GM13976 (cell line): Measurements from ENCODE around the gene FXYD7.
"Not testable (repeated sequence)": the region's sequence is repeated elsewhere in the genome, so short reads cannot be mapped to it uniquely, and the experiment has no call there.

Experiments used
- DNase-seq: peaks from one replicate; pipeline ENCODE4 v3.0.0; 2012; ENCODE audit warnings: low spot score
- in situ Hi-C: fragments of 300-500 bp; cut with MboI; formaldehyde crosslinking; loops from one replicate; pipeline ENCODE4 v1.12.0; 2022; ENCODE audit warnings: low sequenced_read_pairs, mixed read lengths, inconsistent platforms; ENCODE audit not compliant: unreplicated experiment
- TF ChIP-seq, protein P1 (sequence below): IDR thresholded peaks from 2 replicates; pipeline ENCODE4 v1.5.1; 2012; ENCODE audit warnings: borderline replicate concordance, mild to moderate bottlenecking; ENCODE audit not compliant: insufficient read depth; ENCODE audit errors: extremely low read depth, missing control alignments, control extremely low read depth

FXYD7 gene

DNA sequence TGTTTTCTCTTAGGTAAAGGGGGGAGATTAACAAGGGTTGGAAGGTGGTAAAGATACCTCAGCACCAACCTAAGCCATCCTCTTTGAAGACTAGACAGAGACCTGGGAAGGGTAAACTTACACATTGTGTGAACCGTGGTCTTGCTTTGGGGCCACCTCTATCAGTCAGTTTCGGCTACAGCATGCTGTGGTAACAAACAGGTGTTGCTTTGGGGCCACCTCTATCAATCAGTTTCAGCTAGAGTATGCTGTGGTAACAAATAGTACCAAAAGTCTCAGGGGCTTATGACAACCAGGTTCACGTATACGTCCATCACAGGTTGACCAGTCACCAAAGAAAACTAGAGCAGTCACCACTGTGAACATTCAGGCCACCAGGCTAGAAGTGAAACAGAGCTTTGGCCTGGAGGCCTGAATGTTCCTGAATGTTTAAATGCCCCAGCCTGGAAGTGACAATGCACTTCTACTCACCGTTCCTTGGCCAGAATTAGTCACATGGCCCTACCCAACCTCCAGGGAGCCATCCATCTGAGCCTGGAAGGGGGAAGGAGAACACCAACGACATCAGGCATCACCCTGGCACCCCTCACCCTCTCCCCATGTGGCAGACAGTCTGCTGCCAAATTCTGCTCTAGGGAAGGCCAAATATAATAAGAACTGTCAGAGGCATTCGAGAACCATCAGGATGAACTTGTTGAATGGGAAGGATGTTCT lies 3.8 kb downstream of the FXYD7 start:
- TF ChIP-seq, protein P1, sequence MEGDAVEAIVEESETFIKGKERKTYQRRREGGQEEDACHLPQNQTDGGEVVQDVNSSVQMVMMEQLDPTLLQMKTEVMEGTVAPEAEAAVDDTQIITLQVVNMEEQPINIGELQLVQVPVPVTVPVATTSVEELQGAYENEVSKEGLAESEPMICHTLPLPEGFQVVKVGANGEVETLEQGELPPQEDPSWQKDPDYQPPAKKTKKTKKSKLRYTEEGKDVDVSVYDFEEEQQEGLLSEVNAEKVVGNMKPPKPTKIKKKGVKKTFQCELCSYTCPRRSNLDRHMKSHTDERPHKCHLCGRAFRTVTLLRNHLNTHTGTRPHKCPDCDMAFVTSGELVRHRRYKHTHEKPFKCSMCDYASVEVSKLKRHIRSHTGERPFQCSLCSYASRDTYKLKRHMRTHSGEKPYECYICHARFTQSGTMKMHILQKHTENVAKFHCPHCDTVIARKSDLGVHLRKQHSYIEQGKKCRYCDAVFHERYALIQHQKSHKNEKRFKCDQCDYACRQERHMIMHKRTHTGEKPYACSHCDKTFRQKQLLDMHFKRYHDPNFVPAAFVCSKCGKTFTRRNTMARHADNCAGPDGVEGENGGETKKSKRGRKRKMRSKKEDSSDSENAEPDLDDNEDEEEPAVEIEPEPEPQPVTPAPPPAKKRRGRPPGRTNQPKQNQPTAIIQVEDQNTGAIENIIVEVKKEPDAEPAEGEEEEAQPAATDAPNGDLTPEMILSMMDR = no peak
- in situ Hi-C loops = no loop called here
- no peak for DNase-seq

- no peak for DNase-seq
- TF ChIP-seq, protein P1 = no peak
- in situ Hi-C loops = no loop called here
These were observed 6.4 kb downstream of the FXYD7 start for GRCh38 chr19:35149463-35149862.

DNA sequence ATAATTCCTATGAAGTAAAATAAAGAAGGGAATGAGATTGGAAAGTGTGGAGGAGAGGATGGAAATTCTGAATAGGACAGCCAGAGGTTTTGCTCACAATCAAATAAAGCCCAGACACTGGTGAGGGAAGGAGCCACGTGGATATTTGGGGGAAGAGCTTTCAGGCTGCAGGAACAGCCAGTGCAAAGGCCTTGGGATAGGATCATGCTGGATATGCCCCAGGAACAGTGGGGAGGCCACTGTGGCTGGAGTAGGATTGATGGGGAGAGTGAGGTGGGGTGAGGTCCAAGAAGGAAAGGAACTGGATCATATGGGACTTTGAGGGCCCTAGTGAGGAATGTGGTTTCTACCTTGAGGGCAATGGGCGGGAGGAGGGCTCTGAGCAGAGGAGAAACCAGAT lies 7.4 kb downstream of the FXYD7 start:
- no peak for DNase-seq
- TF ChIP-seq, protein P1 = no peak
- in situ Hi-C loops = no loop called here

GRCh38 chr19:35151273-35152065 lies 8.4 kb downstream of the FXYD7 start:
- in situ Hi-C loops = no loop called here
- TF ChIP-seq, protein P1 = no peak
- no peak for DNase-seq

- in situ Hi-C loops, DNase-seq: not testable (repeated sequence)
These were observed 10.1 kb downstream of the FXYD7 start for GRCh38 chr19:35153129-35153522.

DNA sequence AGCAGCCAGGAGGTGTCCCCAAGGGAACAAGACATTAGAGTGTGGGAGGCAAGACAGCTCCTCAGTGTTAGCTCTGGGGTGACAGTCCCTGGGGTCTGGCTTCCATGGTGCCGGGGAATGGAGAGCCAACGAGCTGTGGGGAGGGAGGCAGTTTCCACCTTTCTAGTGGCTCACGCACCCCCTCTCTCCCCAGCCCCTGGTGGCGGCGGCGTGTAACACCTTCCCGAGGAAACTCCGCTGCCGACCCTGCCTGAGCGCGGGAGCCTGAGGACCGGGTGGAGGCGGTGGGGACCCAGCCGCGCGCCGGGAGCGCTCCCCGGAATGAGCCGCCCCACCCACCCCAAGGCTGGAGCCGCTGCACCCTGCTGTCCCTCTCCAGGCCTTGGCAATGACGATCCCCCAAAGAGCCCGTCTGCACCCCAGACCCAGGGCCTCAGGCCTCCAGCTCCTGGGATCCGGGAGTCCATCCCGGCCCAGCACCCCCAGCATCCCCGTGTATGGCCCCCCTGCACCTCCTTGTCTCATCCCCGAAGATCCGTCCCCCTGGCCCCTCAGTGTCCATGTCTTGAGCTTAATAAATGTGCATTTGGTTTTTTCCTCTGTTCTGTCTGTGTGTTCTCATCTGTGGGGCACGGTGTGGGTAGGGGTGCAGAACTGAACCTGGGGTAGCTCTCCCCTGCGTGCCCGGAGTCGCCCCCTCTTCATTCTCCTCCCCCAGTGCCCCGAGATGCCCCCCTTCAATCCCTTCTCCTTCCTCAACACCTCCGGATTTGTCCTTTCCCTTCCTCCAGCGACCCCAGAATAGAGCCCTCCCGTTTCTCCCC lies 10.9 kb downstream of the FXYD7 start:
- TF ChIP-seq, protein P1 = peak; percentile 51
- peak; percentile 81 for DNase-seq
- in situ Hi-C loops = no loop called here
